HG03432 (cell line): ENCODE data around the gene RIN3.

Experiments
- ATAC-seq: cut with Tn5 transposase; IDR thresholded peaks from one replicate; pipeline ENCODE4 v1.9.1; 2021; ENCODE audit warnings: mild to moderate bottlenecking, moderate library complexity; ENCODE audit not compliant: unreplicated experiment

Gene RIN3

DNA sequence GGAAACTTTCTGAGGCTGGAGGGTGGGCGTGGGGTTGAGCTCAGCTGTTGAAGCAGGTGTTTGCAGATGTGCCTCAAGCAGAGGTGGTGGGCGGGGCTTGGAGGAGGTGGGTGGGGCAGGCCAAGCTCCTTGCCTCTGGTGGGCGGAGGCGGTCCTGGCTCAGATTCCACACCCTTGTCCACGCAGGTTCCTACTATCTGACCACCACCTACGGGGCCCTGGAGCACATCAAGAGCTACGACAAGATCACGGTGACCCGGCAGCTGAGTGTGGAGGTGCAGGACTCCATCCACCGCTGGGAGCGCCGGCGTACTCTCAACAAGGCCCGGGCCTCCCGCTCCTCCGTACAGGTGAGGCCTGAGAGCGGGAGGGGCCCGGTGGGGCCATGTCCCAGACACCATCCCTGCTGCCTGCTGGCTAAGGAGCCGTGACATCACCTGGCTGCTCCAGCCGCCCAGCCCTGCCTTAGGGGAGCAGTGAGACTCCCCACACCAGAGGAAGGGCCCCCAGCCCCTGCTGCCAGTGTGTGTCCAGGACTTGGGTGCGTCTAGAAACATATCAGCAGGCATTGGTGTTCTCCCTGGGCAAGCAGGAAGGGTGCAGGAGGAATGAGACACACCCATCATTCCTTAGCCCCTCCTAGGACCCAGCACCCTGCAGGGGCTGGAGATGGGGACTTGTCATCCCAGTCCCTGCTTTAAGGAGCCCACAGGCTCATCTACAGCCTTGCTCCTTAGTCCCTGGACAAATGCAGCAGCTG, 171.4 kb downstream of the RIN3 start:
- ATAC-seq = no peak

DNA sequence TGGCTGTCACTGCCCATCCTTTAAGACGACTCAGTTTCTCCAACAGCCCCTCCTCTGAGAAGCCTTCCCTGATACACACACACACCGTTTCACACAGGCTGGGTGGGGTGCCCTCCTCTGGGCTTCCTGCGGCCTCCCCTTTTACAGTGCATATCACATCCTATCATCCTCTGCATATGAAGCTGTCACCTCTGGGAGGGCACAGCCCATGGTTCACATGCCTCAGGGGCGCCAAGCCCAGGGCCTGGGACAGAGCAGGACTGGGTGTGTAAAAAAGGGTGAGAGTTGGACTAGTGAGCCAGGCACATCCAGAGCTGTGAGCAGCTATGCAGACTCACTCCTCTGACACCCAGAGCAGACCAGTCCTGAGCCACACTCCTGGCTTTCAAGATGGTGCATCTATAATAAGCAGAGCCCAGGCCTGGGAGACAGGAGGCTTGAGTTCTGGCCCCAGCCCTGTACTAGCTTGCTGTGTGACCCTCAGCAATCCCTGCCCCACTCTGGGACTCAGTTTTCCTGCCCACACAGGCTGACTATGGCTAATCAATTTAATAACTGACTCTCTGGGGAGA, 172.3 kb downstream of the RIN3 start:
- no peak for ATAC-seq

DNA sequence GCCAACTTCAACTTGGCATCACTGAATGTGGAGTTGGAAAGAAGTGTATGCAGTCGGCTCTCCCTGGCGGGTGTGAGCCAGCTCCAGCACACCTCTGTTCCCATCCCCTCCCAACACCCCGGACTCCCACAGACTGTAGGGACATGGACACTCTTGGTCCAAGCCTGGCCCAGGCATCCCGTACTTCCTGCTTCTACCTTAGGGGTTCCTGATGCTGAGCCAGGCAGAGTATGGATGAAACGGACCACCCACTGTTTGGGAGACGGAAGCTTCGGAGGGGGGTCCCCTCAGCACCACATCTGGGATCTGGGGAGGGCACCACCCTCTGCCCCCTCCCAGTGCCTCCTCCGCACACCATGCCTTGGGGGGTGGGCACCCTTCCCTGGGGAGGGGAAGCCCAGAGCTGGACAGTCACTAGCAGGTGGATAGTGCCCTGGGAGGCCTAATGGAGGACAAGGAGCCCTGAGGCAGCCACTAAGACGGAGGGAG, 172.9 kb downstream of the RIN3 start:
- ATAC-seq = no peak

DNA sequence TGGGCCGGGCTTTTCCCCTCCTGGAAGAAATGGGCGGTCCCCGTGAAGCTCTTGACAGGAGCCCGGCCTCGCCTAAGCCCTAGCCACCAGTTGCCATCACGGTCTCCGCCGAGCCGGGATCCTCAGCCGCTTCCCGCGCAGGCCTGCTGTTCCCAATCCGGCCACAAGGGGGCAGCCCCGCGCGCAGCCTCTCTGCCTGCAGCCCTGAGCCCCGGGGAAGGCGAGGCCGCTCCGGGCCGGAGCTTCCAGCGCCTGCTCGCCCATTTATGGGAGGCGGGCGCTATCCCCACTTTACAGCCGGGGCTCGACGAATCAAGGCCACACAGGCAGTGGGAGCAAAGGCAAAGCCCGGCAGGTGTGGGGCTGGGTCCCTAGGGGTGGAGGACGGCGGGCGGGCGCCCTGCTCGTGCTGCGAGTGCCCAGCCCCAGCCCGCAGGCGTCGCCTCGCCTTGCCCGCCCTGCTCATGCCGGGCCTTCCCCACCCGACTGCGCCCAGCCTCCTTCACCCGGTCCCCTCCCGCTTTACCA, 173.4 kb downstream of the RIN3 start:
- ATAC-seq = peak; percentile 69

DNA sequence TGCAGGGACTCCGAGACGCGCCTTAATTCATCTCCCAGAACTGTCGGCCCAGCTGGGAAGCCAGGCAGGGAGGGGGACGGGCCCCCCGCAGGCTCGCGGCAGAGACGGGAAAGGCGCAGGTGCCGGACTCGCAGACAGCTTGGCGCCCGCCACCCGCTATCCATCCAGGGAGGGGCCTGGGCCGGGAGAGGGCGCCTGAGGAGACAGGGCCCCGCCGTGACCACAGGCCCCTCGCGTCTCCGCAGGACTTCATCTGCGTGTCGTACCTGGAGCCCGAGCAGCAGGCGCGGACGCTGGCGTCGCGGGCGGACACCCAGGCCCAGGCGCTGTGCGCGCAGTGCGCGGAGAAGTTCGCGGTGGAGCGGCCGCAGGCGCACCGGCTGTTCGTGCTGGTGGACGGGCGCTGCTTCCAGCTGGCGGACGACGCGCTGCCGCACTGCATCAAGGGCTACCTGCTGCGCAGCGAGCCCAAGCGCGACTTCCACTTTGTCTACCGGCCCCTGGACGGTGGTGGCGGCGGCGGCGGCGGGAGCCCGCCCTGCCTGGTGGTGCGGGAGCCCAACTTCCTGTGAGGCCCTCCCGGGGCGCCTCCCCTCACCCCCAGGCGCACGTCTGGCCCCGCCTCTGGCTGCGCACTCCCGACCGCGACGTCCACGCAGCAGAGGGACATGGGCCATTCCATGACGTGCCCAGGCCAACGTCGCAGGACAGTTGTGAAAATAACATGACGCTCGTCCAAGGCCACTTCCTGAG, 174.3 kb downstream of the RIN3 start:
- ATAC-seq = no peak

DNA sequence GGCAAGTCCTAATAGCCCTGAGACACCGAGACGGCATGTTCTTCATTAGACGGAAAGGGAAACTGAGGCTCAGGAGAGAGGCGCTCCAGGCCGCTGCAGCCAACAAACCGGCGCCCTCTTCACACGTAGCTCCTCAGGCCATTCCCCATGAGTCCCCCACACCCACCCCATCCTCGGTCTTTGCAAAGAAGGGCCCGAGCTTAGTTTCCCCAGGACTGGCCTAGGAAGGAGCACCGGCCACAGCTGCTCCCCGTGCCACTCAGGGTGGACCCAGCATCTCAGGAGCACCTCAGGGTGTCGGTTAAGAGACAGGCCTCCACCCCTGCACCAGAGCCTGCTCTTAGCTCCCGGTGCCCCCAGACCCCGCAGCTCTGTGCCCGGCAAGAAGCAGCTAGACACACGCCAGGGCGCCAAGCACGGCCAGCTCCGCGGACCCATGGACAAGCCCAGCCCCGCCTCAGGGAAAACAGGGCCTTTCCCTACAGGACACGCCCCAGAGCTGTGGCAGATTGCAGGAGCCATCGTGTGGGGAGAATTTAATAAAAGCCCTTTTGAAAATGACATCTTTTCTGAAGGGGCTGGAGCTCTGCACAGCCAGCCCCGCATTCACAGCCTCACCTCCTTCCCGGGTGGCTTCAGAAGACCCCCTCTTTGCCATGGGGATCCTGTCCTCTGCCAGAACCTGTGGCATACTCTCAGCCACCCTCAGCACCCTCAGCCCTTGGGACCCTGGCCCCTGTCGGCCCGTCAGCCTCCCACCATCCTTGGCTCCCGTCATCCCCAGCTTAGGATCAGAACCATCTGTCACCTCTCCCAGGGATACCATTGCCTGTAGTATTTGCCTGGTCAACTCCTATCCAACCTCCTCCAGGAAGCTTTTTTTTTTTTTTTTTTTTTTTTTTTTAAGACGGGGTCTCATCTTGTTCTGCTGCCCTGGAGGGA, 175.1 kb downstream of the RIN3 start:
- ATAC-seq = no peak

DNA sequence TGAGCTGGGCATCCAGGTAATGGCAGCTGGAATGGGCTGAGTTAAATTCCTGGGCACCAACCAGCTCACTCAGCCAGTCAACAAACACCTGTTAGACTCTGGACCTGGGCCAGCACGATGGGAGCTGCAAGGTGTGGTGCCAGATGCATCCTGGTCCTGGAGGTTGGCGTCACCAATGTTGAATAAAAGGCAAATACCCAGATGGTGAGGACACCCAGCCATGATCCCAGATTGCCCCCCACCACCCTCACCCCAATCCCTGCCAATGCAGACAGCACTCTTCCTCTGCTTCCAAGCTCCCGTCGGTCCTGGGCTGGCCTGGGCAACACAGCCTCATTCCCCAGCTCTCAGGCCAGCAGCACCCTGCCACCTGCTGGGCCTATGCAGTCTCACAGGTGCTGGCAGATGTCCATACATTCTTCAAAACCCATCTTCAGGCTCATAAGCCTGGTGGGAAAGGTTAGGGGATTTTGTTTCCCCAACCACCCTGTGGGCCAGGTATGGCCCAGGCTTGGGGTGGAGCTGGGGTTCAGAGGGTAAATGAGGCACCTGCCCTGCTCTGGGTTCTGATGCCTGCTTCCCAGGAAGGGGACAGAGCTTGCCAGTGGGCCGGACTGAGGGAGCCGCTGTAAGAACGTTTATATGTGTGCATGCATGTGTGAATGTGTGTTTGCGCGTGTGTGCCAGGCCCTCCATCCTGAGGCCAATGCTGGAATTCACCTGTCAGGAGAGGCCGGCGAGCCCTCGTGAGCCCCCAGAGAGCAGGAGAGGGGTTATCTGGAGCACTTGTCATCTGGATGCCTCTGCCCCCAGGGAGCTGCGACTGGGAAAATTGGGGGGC, 176.8 kb downstream of the RIN3 start:
- peak; percentile 38 for ATAC-seq

DNA sequence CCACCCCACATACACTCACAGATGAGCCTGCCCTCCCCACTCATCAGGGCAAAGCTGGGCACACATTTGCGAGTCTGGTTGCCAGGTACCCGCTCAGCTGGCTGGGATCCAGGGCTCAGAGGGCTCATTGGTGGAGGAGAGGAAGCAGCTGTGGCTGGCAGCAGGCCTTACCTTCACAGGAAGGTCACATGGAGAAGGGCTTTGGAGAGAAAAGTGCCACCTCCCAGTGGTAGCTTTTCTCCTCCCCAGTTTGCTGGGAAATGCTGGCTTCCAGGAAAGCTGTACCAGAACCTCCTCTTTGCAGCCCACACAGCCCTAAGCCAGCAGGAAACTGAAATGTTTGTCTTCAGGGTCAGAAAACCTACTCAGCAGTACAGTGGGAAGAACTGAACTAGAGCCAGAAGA, 179.2 kb downstream of the RIN3 start:
- ATAC-seq = no peak

DNA sequence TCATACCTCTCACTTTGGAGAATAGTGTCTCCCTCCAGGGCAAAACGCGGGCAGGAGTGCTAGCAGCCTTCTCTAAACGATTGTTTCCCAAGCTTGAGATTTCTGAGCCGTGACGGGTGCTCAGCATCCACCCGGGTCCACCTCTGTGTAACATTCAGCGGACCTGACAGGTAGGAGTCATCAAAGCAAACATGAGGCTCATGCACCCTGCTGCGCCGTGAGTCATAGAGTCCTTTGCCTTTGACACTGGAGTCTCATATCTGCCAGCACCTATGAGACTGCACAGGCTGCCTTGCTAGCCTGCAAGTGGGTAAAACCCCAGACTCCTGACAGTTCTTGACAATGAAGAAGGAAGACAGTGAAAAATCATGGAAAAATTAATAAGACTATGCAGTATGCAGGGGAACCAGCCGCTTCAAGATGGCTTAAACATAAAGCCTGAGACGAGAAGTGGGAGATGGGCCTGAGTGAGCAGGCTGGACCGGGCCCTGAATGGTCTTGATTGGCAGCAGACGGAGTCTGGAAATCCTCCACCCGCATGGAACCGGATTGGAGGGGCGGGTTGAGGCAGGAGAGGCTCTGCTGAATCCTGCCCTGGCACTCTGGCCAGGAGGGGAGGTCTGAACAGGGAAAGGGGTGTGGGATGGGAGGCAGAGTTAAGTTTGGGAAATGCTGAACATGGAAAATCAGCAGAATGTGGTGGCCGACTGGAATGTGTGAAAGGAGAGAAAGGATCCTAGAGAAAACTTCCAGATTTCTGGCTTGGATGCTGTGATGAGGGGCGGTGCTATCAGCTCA, 180.6 kb downstream of the RIN3 start:
- no peak for ATAC-seq

DNA sequence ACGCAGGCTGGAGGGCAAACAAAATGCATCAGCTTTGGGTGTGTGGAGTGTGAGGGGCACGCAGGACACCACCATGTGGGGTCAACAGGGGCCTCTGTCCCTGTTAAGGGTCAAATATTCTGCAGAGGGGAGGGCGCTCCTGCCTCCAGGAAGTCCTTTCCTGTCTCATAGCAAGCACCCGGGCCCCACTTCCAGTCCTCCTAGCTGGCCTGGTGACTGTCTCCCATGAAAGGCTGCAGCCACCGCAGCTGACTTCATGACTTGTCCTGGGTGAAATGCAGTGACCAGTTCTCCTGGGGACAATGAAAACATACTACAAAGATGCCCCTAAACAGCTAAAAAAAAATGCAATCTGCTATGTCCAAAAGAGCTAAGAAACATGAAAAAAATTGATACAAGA, 181.2 kb downstream of the RIN3 start:
- ATAC-seq = no peak

DNA sequence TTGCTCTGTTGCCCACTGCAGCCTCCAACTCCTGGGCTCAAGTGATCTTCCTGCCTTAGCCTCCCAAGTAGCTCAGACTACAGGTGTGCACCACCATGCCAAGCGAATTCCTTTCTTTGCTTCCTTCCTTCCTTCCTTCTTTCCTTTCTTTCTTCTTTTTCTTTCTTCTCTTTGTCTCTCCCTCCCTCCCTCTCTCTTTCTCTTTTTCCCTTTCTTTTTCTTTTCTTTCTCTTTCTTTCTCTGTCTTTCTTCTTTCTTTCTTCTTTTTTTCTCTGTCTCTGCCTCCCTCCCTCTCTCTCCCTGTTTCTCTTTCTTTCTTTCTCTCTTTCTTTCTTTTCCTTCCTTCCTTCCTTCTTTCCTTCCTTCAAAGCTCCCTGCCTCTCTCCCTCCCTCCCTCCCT, 182.0 kb downstream of the RIN3 start:
- no peak for ATAC-seq

DNA sequence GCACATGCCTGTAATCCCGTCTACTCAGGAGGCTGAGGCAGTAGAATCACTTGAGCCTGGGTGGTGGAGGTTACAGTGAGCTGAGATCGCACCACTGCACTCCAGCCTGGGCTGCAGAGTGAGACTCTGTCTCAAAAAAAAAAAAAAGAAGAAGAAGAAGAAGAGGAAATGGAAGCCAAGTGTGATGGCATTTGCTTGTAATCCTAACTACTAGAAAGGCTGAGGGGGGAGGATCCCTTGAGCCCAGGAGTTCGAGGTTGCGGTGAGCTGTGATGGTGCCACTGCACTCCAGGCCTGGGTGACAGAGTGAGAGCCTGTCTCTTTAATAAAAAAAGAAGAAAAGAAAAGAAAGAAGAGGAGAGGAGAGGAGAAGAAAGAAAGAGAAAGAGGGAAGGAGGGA, 182.8 kb downstream of the RIN3 start:
- ATAC-seq = no peak

DNA sequence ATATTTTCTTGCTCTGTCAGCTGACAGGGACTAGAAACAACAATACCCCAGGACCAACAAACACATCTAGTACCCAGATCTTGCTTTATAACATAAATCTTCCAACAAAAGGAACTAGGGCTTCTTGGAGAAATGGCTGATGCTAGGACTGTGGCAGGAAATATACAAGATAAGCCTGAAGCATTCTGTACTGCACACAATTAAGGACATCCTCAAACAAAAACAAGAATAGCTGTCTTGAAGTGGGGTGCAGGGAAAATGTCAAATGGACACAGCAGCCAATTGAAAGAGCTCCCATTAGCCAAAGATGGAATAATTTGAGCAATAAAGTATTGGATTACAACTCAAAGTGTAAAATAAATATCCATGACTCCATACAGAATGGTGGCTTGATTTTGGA, 184.8 kb downstream of the RIN3 start:
- no peak for ATAC-seq

DNA sequence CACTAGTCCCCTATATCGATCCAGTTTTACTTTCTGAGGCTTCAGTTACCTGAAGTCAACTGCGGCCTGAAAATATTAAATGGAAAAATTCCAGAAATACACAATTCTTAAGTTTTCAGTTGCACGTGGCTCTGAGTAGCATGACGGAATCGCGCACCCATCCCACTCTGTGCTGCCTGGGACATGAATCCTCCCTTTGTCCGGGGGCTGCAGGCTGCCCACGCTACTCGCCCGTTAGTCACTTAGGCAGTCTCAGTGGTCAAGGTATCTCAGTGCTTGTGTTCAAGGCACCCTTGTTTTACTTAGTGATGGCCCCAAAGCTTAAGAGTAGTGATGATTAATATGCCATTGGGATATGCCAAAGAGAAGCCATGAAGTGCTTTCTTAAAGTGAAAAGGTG, 188.2 kb downstream of the RIN3 start:
- ATAC-seq = no peak

DNA sequence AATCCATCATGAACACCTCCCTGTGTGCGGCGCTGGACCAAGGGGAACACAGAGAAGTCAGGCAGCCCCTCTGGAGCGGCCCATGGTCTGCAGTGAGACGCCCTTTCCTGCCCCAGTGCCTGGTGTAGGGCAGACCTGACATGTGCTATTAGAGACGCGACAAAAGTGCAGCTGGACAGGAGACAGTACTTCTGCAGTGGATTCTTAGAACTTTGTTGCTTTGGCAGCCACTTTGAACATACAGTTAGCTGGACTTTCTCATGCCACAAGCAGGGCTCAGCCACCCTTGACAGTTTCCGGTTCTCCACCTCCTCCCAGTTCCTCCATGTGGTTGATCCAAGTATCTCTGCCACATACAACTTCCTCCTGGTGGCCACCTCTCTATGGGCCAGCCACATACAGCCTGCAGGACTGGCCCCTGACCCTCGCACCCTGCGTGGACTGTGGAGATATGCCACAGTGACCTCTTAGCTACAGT, 188.9 kb downstream of the RIN3 start:
- ATAC-seq = no peak

DNA sequence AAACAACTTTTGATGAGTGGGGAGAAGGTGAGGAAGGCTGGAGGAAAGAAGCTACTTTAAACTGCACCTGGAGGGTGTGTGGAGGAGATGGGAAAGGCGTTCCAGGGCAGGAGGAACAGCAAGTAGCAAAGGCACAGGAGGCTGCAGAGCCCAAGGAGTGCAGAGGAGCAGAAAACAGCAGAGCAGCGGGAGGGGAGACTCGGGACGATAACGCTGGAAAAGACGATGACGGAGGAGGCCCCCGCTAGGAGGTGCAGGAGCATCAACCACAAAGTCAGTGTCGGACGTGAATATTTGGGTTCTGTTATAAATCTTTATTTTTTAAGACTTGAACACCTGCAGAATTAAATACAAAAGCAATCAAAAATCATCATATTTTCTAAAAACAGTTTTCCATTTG, 189.9 kb downstream of the RIN3 start:
- no peak for ATAC-seq

DNA sequence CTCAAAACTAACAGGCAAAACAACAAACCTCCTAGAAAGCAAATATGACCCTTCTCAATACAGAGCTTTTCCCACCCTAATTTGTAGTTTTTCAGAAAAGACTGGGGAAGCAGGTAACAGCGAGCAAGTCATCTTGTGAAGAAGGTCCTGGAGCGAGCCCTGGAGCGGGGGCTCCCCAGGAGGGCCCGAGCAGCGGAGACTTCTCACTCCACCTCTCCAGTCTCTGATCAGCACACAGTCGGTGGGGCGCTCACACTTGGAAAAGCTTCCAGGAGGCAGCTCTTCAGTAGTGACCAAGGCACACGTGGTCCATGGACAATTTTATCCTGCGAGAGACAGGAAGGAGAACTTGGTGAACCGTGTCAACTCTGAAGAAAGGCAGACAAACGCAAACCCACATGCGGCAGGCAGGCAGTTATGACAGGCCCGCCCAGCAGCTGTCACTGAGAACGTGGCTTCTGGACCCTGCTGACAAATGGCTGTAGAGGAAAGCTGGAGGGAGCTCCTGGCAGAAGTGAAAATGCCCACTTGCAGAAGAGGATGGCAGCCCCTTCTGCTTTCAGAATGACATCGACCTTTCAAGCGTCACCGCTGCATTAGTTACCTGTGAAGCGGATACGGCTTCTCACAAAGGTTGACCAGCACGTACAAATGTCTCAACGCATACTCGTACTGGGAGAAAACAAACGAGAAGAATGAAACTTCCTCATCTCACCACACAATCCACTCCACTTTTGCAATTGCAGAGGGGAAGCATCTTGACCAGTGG, 190.6 kb downstream of the RIN3 start:
- ATAC-seq = peak; percentile 97

DNA sequence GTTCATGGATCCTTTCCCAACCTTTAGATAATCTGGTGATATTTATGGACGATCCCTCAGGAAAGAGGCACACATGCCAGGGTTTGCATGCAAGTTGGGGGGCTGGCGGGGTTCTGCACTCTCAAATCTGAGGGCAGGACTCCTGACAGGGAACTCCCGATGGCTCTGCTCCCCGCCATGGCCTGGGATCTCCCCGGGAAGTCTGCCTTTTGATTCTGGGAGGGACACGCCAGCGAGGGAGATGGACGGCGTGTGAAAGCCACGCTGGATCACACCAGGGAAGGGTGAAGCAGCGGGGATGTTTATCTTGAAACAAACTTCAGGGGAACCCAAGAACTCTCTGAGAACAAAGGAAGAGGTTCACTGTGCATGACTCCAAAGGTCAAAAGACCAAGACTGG, 191.2 kb downstream of the RIN3 start:
- ATAC-seq = no peak
